Stomach (tissue), 4 donors: Measurements from ENCODE around the gene GUCY2C.

Experiments
- CTCF ChIP-seq, 7 experiments: fragments of 450-650 bp in 4 of 7; fragments of 200-600 bp in 3 of 7; sonication (generic) in 3 of 7; IDR thresholded peaks; one replicate each; pipeline ENCODE4 v1.5.1; 2016 to 2019; ENCODE audit warnings: antibody characterized with exemption in 7 of 7, control low read depth in 2 of 7, mild to moderate bottlenecking in 1 of 7
- POLR2A ChIP-seq, 4 donors: fragments of 450-650 bp; IDR thresholded peaks; one replicate each; pipeline ENCODE4 v1.6.1; 2016; ENCODE audit warnings: antibody characterized with exemption in 4 of 4, control low read depth in 2 of 4, mild to moderate bottlenecking in 1 of 4, moderate library complexity in 1 of 4

GRCh38 chr12:14564336-14564959 lies 132.0 kb downstream of the GUCY2C start:
- no peak for TF ChIP-seq CTCF (IDR thresholded peaks at IDR 0.05)
- no peak for TF ChIP-seq POLR2A (IDR thresholded peaks at IDR 0.05)
